T-helper 2 cell treated with Interferon-gamma antibody and Interleukin-4, amounts not matched to agents 5 μg/mL and 100 μg/mL, for 36 hours (primary cell): ENCODE measurements around the gene ATP2B2.
"Not testable (repeated sequence)": the region's sequence is repeated elsewhere in the genome, so short reads cannot be mapped to it uniquely, and the experiment has no call there.

Source experiments
- DNase-seq: peaks from one replicate; pipeline ENCODE4 v3.0.0; 2021; ENCODE audit warnings: low spot score
- H3K27ac Mint-ChIP-seq: one replicate; pipeline ENCODE4 v1.8.0; 2021; ENCODE audit warnings: mild to moderate bottlenecking, mixed read lengths
- H3K27me3 Mint-ChIP-seq: one replicate; pipeline ENCODE4 v1.8.0; 2021; ENCODE audit warnings: low read depth, mixed read lengths
- H3K36me3 Mint-ChIP-seq: one replicate; pipeline ENCODE4 v1.8.0; 2021; ENCODE audit warnings: low read depth, mixed read lengths
- H3K4me1 Mint-ChIP-seq: one replicate; pipeline ENCODE4 v1.8.0; 2021; ENCODE audit warnings: low read depth, mixed read lengths
- H3K4me3 Mint-ChIP-seq: one replicate; pipeline ENCODE4 v1.8.0; 2022; ENCODE audit warnings: mild to moderate bottlenecking, moderate library complexity, mixed read lengths
- H3K9me3 Mint-ChIP-seq: one replicate; pipeline ENCODE4 v1.8.0; 2021; ENCODE audit warnings: mixed read lengths

Gene ATP2B2

GRCh38 chr3:10303105-10303504 is 202.3 kb downstream of the ATP2B2 start:
- H3K27ac Mint-ChIP-seq: no peak overlapping the region
- DNase-seq: no peak
- H3K4me3 Mint-ChIP-seq: no peak overlapping the region
- peaks cover 7% of the 10 kb centered on the region for H3K4me1 Mint-ChIP-seq
- H3K9me3 Mint-ChIP-seq: no peaks in the 10 kb centered on the region
- H3K36me3 Mint-ChIP-seq: peaks cover 67% of the 10 kb centered on the region
- H3K27me3 Mint-ChIP-seq: no peaks in the 10 kb centered on the region

- peaks cover 7% of the 10 kb centered on the region for H3K4me1 Mint-ChIP-seq
Measured at GRCh38 chr3:10300087-10300486, 205.3 kb downstream of the ATP2B2 start.

GRCh38 chr3:10299679-10300078 is 205.7 kb downstream of the ATP2B2 start:
- DNase-seq: no peak
- peak overlapping the region; percentile 63 for H3K27ac Mint-ChIP-seq
- H3K36me3 Mint-ChIP-seq: peaks cover 56% of the 10 kb centered on the region
- peaks cover 7% of the 10 kb centered on the region for H3K4me1 Mint-ChIP-seq
- H3K9me3 Mint-ChIP-seq: no peaks in the 10 kb centered on the region
- H3K27me3 Mint-ChIP-seq: no peaks in the 10 kb centered on the region
- H3K4me3 Mint-ChIP-seq: no peak overlapping the region

More at GRCh38 chr3:10300087-10300486, 205.3 kb downstream of the ATP2B2 start:
- no peak overlapping the region for H3K4me3 Mint-ChIP-seq
- DNase-seq: no peak
- no peaks in the 10 kb centered on the region for H3K27me3 Mint-ChIP-seq
- no peaks in the 10 kb centered on the region for H3K9me3 Mint-ChIP-seq
- H3K27ac Mint-ChIP-seq: no peak overlapping the region
- H3K36me3 Mint-ChIP-seq: peaks cover 57% of the 10 kb centered on the region

GRCh38 chr3:10299175-10299574 is 206.2 kb downstream of the ATP2B2 start:
- Mint-ChIP-seq H3K4me3 (no peak overlapping the region), H3K27me3 (no peaks in the 10 kb centered on the region), H3K9me3 (no peaks in the 10 kb centered on the region), H3K27ac (peak overlapping the region; percentile 63), H3K4me1 (peaks cover 7% of the 10 kb centered on the region), H3K36me3 (peaks cover 57% of the 10 kb centered on the region)
- no peak for DNase-seq

GRCh38 chr3:10298064-10298463 is 207.3 kb downstream of the ATP2B2 start:
- not testable (repeated sequence) for DNase-seq, H3K27ac Mint-ChIP-seq, H3K9me3 Mint-ChIP-seq, H3K27me3 Mint-ChIP-seq, H3K4me3 Mint-ChIP-seq, H3K4me1 Mint-ChIP-seq
- peaks cover 51% of the 10 kb centered on the region for H3K36me3 Mint-ChIP-seq

GRCh38 chr3:10294030-10294586 is 211.3 kb downstream of the ATP2B2 start:
- H3K9me3 Mint-ChIP-seq: no peaks in the 10 kb centered on the region
- H3K4me1 Mint-ChIP-seq: peaks cover 9% of the 10 kb centered on the region
- H3K4me3 Mint-ChIP-seq: no peak overlapping the region
- H3K36me3 Mint-ChIP-seq: peaks cover 37% of the 10 kb centered on the region
- DNase-seq: no peak
- peak overlapping the region; percentile 27 for H3K27ac Mint-ChIP-seq
- no peaks in the 10 kb centered on the region for H3K27me3 Mint-ChIP-seq

- H3K4me1 Mint-ChIP-seq: peaks cover 9% of the 10 kb centered on the region
Measured at GRCh38 chr3:10292505-10293419, 212.6 kb downstream of the ATP2B2 start, which contains the start of gene GHRL. TSS of gene GHRL (minus strand) at chr3:10292947. CDS start at chr3:10290180, 2,767 bp downstream.

GRCh38 chr3:10291641-10292040 is 213.7 kb downstream of the ATP2B2 start:
- Mint-ChIP-seq H3K4me3 (no peak overlapping the region), H3K36me3 (peaks cover 40% of the 10 kb centered on the region), H3K27me3 (no peaks in the 10 kb centered on the region), H3K27ac (peak overlapping the region; percentile 45), H3K4me1 (peaks cover 9% of the 10 kb centered on the region), H3K9me3 (no peaks in the 10 kb centered on the region)
- DNase-seq: no peak

More at GRCh38 chr3:10292505-10293419, 212.6 kb downstream of the ATP2B2 start, which contains the start of gene GHRL:
- no peaks in the 10 kb centered on the region for H3K9me3 Mint-ChIP-seq
- no peaks in the 10 kb centered on the region for H3K27me3 Mint-ChIP-seq
- H3K27ac Mint-ChIP-seq: peak within 1 kb of the TSS; percentile 83
- peaks cover 38% of the 10 kb centered on the region for H3K36me3 Mint-ChIP-seq
- peak within 1 kb of the TSS; percentile 26 for H3K4me3 Mint-ChIP-seq
- DNase-seq: no peak

GRCh38 chr3:10290481-10291176 is 214.8 kb downstream of the ATP2B2 start:
- peaks cover 44% of the 10 kb centered on the region for H3K36me3 Mint-ChIP-seq
- H3K9me3 Mint-ChIP-seq: no peaks in the 10 kb centered on the region
- peaks cover 9% of the 10 kb centered on the region for H3K4me1 Mint-ChIP-seq
- no peak for DNase-seq
- H3K27me3 Mint-ChIP-seq: no peaks in the 10 kb centered on the region
- no peak overlapping the region for H3K27ac Mint-ChIP-seq
- H3K4me3 Mint-ChIP-seq: no peak overlapping the region

- DNase-seq: no peak
- Mint-ChIP-seq H3K27ac (no peak overlapping the region), H3K4me3 (no peak overlapping the region), H3K4me1 (peaks cover 14% of the 10 kb centered on the region), H3K36me3 (peaks cover 41% of the 10 kb centered on the region), H3K27me3 (no peaks in the 10 kb centered on the region), H3K9me3 (no peaks in the 10 kb centered on the region)
Measured at GRCh38 chr3:10289787-10290355, 215.5 kb downstream of the ATP2B2 start.

- no peak overlapping the region for H3K27ac Mint-ChIP-seq
- H3K4me3 Mint-ChIP-seq: no peak overlapping the region
- H3K4me1 Mint-ChIP-seq: peaks cover 21% of the 10 kb centered on the region
- peaks cover 36% of the 10 kb centered on the region for H3K36me3 Mint-ChIP-seq
- no peak for DNase-seq
- H3K9me3 Mint-ChIP-seq: no peaks in the 10 kb centered on the region
- H3K27me3 Mint-ChIP-seq: no peaks in the 10 kb centered on the region
Measured at GRCh38 chr3:10289077-10289476, 216.3 kb downstream of the ATP2B2 start.

GRCh38 chr3:10288575-10288960 is 216.8 kb downstream of the ATP2B2 start:
- DNase-seq: no peak
- Mint-ChIP-seq H3K36me3 (peaks cover 39% of the 10 kb centered on the region), H3K4me3 (no peak overlapping the region), H3K4me1 (peaks cover 26% of the 10 kb centered on the region), H3K9me3 (no peaks in the 10 kb centered on the region), H3K27me3 (no peaks in the 10 kb centered on the region), H3K27ac (no peak overlapping the region)

- Mint-ChIP-seq H3K4me1 (peaks cover 30% of the 10 kb centered on the region), H3K36me3 (peaks cover 42% of the 10 kb centered on the region), H3K27ac (no peak overlapping the region), H3K4me3 (no peak overlapping the region), H3K27me3 (no peaks in the 10 kb centered on the region), H3K9me3 (no peaks in the 10 kb centered on the region)
- no peak for DNase-seq
Measured at GRCh38 chr3:10287936-10288574, 217.3 kb downstream of the ATP2B2 start.
